ENCODE measurements around the gene TGM6. TPM values are rescaled to one million over a fixed set of nuclear protein-coding genes. Genes with fewer than 3 reads are reported as not detected.

TGM6 gene
- not detected for total RNA-seq

DNA sequence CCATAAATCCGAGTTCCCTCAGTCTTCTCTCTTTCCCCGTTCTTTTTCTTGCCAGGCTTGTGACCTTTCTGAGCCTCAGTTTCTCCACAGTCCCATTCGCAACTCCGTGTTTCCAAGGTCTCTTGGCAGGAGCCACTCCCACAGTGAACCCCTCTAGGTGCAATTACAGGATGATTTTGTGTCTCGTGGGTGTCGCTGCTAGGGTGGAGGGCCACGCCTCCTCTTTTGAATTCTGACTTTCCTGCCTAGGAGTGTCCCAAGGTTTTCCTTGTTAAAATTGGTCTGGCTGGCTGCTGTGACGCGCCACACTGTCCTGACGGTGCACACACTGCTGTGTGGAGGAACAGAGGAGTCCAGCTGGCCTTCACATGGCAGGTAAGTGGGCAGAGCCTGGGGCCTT is at the start of gene TGM6:
TSS of gene TGM6 (plus strand) at position 301 of the 400 bp plus-strand sequence. CDS start at position 369, 68 bp downstream.
- H3K27ac ChIP-seq, result no peak within 1 kb of the TSS
- H3K4me1 ChIP-seq, result no peaks in the 10 kb centered on the region
- no peak within 1 kb of the TSS for H3K4me3 ChIP-seq
- H3K27me3 ChIP-seq, result no peaks in the 10 kb centered on the region
- TF ChIP-seq, protein P1, sequence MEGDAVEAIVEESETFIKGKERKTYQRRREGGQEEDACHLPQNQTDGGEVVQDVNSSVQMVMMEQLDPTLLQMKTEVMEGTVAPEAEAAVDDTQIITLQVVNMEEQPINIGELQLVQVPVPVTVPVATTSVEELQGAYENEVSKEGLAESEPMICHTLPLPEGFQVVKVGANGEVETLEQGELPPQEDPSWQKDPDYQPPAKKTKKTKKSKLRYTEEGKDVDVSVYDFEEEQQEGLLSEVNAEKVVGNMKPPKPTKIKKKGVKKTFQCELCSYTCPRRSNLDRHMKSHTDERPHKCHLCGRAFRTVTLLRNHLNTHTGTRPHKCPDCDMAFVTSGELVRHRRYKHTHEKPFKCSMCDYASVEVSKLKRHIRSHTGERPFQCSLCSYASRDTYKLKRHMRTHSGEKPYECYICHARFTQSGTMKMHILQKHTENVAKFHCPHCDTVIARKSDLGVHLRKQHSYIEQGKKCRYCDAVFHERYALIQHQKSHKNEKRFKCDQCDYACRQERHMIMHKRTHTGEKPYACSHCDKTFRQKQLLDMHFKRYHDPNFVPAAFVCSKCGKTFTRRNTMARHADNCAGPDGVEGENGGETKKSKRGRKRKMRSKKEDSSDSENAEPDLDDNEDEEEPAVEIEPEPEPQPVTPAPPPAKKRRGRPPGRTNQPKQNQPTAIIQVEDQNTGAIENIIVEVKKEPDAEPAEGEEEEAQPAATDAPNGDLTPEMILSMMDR (IDR thresholded peaks at IDR 0.05 in 4 of 5, conservative IDR thresholded peaks at IDR 0.05 in 1 of 5), result no peak
- TF ChIP-seq POLR2A (IDR thresholded peaks at IDR 0.05), result no peak
- no peak for DNase-seq
- H3K36me3 ChIP-seq, result no peaks in the 10 kb centered on the region
- no peaks in the 10 kb centered on the region for H3K9me3 ChIP-seq
- intact Hi-C loops (cut with DNase I; ENCODE audit: low total_unique reads) (no loop called here), in situ Hi-C loops (cut with MboI; ENCODE audit: low sequenced_read_pairs in 4 of 4) (no loop called here)
- ATAC-seq, result no peak

DNA sequence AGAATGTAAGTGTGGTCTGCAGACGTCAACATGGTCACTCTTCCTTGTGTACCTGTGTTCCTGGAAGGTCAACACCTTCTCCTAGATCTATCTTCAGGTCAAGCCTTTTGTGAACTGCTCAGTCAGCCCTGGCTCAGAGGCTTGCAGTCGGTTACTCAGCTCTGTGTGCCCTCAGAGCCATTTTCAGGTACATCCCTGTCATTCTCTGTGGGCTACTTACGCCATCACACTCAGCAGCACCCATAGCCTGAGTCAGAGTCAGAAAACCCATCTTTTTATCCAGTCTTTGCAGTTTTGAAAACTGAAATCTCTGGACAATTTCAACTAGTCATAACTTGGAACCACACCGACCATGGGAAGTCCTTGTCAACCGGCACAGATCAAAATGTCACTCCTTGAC is 49.6 kb upstream of the TGM6 start:
- Histone ChIP-seq H3K27ac (no peak overlapping the region), H3K9me3 (no peaks in the 10 kb centered on the region), H3K4me3 (no peak overlapping the region), H3K4me1 (no peaks in the 10 kb centered on the region), H3K36me3 (no peaks in the 10 kb centered on the region), H3K27me3 (no peaks in the 10 kb centered on the region)
- intact Hi-C loops (cut with DNase I; ENCODE audit: low total_unique reads) (no loop called here), in situ Hi-C loops (cut with MboI; ENCODE audit: low sequenced_read_pairs in 4 of 4) (no loop called here)
- no peak for TF ChIP-seq POLR2A (IDR thresholded peaks at IDR 0.05)
- no peak for ATAC-seq
- no peak for DNase-seq

DNA sequence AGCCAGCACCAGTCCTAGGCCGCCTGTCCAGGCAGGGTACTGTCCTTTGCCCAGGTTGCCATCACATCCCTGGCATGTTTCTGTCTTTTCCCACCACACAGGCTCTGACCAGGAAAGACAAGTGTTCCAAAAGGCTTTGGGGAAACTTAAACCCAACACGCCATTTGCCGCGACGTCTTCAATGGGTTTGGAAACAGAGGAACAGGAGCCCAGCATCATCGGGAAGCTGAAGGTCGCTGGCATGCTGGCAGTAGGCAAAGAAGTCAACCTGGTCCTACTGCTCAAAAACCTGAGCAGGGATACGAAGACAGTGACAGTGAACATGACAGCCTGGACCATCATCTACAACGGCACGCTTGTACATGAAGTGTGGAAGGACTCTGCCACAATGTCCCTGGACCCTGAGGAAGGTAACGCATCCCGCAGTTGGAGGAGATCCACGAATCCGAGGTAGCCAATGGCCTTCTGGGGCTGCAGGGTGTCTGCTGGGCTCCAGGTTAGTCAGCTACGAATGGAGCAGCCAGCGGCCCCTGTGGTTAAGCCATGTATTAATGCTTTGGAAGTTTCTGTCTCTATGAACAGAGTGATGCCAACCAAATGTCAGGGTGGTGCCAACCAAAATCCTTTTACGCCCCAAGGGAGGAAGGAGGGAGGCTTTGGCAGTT is 48.7 kb upstream of the TGM6 start:
- ATAC-seq, result no peak
- no peak for TF ChIP-seq POLR2A (IDR thresholded peaks at IDR 0.05)
- TF ChIP-seq, protein P1 (IDR thresholded peaks at IDR 0.05 in 4 of 5, conservative IDR thresholded peaks at IDR 0.05 in 1 of 5), result no peak
- no peak overlapping the region for H3K27ac ChIP-seq
- no peaks in the 10 kb centered on the region for H3K9me3 ChIP-seq
- DNase-seq, result no peak
- H3K27me3 ChIP-seq, result no peaks in the 10 kb centered on the region
- in situ Hi-C loops (cut with MboI; ENCODE audit: low sequenced_read_pairs in 4 of 4), result no loop called here
- H3K4me1 ChIP-seq, result no peaks in the 10 kb centered on the region
- no peak overlapping the region for H3K4me3 ChIP-seq
- intact Hi-C loops (cut with DNase I; ENCODE audit: low total_unique reads), result no loop called here
- H3K36me3 ChIP-seq, result no peaks in the 10 kb centered on the region

DNA sequence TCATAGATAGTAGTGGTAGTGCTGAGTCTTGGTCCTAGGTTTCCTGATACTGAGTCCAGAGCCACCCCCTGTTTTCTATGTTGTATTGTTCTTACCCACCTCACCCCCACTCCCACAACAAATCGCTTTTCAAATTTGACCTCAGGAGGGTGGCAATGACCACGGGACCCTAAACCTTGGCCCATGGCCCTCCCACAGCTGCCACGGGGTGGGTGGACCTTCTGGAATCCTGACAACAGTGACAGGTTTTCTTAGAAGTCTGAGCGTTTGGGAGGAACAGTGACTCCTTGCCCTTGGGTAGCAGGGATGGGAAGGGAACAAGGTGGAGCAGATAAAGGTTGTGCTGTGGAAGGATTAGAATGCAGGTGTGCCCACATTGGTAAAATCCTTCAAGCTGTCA is 48.0 kb upstream of the TGM6 start:
- H3K9me3 ChIP-seq, result no peaks in the 10 kb centered on the region
- in situ Hi-C loops (cut with MboI; ENCODE audit: low sequenced_read_pairs in 4 of 4) (no loop called here), intact Hi-C loops (cut with DNase I; ENCODE audit: low total_unique reads) (no loop called here)
- H3K4me3 ChIP-seq, result no peak overlapping the region
- no peak overlapping the region for H3K27ac ChIP-seq
- no peaks in the 10 kb centered on the region for H3K36me3 ChIP-seq
- DNase-seq (no peak), ATAC-seq (no peak)
- no peaks in the 10 kb centered on the region for H3K4me1 ChIP-seq
- no peak for TF ChIP-seq POLR2A (IDR thresholded peaks at IDR 0.05)
- TF ChIP-seq, protein P1 (IDR thresholded peaks at IDR 0.05 in 4 of 5, conservative IDR thresholded peaks at IDR 0.05 in 1 of 5), result no peak
- no peaks in the 10 kb centered on the region for H3K27me3 ChIP-seq

DNA sequence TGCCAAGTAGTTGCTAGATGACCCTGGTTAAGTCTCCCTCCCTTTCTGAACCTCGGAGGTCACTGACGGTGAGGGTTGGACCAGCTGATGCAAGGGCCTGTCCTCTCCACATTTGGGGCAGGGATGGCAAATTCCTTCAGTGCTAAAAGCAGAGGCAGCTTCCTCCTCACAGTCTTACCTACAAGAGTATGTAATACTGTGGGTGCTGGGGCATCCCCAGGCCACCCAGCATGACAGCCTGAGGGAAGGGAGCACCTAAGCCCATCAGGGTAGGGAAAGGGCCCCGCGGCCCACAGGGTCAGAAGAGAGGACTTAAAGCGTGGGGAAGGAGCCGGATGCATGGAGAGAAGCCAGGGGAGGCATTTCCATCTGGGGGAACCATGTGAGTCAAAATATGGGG is 46.9 kb upstream of the TGM6 start:
- no peak overlapping the region for H3K4me3 ChIP-seq
- H3K36me3 ChIP-seq, result no peaks in the 10 kb centered on the region
- TF ChIP-seq, protein P1 (IDR thresholded peaks at IDR 0.05 in 4 of 5, conservative IDR thresholded peaks at IDR 0.05 in 1 of 5), result no peak
- TF ChIP-seq POLR2A (IDR thresholded peaks at IDR 0.05), result no peak
- DNase-seq, result no peak
- no peaks in the 10 kb centered on the region for H3K27me3 ChIP-seq
- ATAC-seq, result no peak
- no peaks in the 10 kb centered on the region for H3K9me3 ChIP-seq
- no peak overlapping the region for H3K27ac ChIP-seq
- H3K4me1 ChIP-seq, result no peaks in the 10 kb centered on the region
- intact Hi-C loops (cut with DNase I; ENCODE audit: low total_unique reads) (no loop called here), in situ Hi-C loops (cut with MboI; ENCODE audit: low sequenced_read_pairs in 4 of 4) (no loop called here)
